ENCODE data around the gene RSF1.

The RSF1 gene

GRCh38 chr11:77784572-77784971 is 36.0 kb downstream of the RSF1 start:
- DNase-seq (ENCODE audit: low spot score in 2 of 2) (no peak), ATAC-seq (no peak)
- H3K9me3 Mint-ChIP-seq, result no peaks in the 10 kb centered on the region

GRCh38 chr11:77783025-77783424 is 37.5 kb downstream of the RSF1 start:
- H3K9me3 Mint-ChIP-seq, result no peaks in the 10 kb centered on the region
- H3K4me1 Mint-ChIP-seq, result peaks cover 35% of the 10 kb centered on the region
- H3K36me3 Mint-ChIP-seq, result peaks cover 13% of the 10 kb centered on the region
- no peak for ATAC-seq
- no peak overlapping the region for H3K27ac Mint-ChIP-seq
- H3K4me3 Mint-ChIP-seq, result no peak overlapping the region
- no peak for DNase-seq (ENCODE audit: low spot score in 2 of 2)

More at GRCh38 chr11:77784572-77784971, 36.0 kb downstream of the RSF1 start:
- H3K36me3 Mint-ChIP-seq, result peaks cover 17% of the 10 kb centered on the region
- H3K27ac Mint-ChIP-seq, result no peak overlapping the region
- peaks cover 41% of the 10 kb centered on the region for H3K4me1 Mint-ChIP-seq
- no peak overlapping the region for H3K4me3 Mint-ChIP-seq

GRCh38 chr11:77779935-77780334 is 40.6 kb downstream of the RSF1 start:
- H3K4me1 Mint-ChIP-seq, result peaks cover 26% of the 10 kb centered on the region
- no peak overlapping the region for H3K27ac Mint-ChIP-seq
- no peak for DNase-seq (ENCODE audit: low spot score in 2 of 2)
- no peak overlapping the region for H3K4me3 Mint-ChIP-seq
- H3K9me3 Mint-ChIP-seq, result no peaks in the 10 kb centered on the region
- ATAC-seq, result no peak
- H3K36me3 Mint-ChIP-seq, result no peaks in the 10 kb centered on the region

GRCh38 chr11:77778549-77778948 is 42.0 kb downstream of the RSF1 start:
- Mint-ChIP-seq H3K4me3 (no peak overlapping the region), H3K9me3 (no peaks in the 10 kb centered on the region), H3K27ac (peak overlapping the region; percentile 20), H3K4me1 (peaks cover 27% of the 10 kb centered on the region), H3K36me3 (no peaks in the 10 kb centered on the region)
- ATAC-seq (no peak), DNase-seq (ENCODE audit: low spot score in 2 of 2) (no peak)

GRCh38 chr11:77778118-77778517 is 42.4 kb downstream of the RSF1 start:
- Mint-ChIP-seq H3K27ac (peak overlapping the region; percentile 20), H3K36me3 (no peaks in the 10 kb centered on the region), H3K9me3 (no peaks in the 10 kb centered on the region), H3K4me3 (no peak overlapping the region), H3K4me1 (peaks cover 25% of the 10 kb centered on the region)
- DNase-seq (ENCODE audit: low spot score in 2 of 2), result no peak
- no peak for ATAC-seq

GRCh38 chr11:77776455-77776854 is 44.1 kb downstream of the RSF1 start:
- H3K9me3 Mint-ChIP-seq, result no peaks in the 10 kb centered on the region
- H3K4me1 Mint-ChIP-seq, result peaks cover 34% of the 10 kb centered on the region
- H3K27ac Mint-ChIP-seq, result no peak overlapping the region
- H3K4me3 Mint-ChIP-seq, result no peak overlapping the region
- DNase-seq (ENCODE audit: low spot score in 2 of 2) (no peak), ATAC-seq (peak; percentile 51)
- H3K36me3 Mint-ChIP-seq, result peaks cover 4% of the 10 kb centered on the region

GRCh38 chr11:77775936-77776335 is 44.6 kb downstream of the RSF1 start:
- no peak for ATAC-seq
- Mint-ChIP-seq H3K27ac (no peak overlapping the region), H3K4me3 (no peak overlapping the region), H3K9me3 (no peaks in the 10 kb centered on the region), H3K4me1 (peaks cover 39% of the 10 kb centered on the region), H3K36me3 (peaks cover 4% of the 10 kb centered on the region)
- no peak for DNase-seq (ENCODE audit: low spot score in 2 of 2)

GRCh38 chr11:77771135-77771534 is 49.4 kb downstream of the RSF1 start:
- DNase-seq (ENCODE audit: low spot score in 2 of 2) (no peak), ATAC-seq (peak; percentile 43)
- Mint-ChIP-seq H3K4me3 (peak overlapping the region; percentile 1), H3K9me3 (no peaks in the 10 kb centered on the region), H3K36me3 (peaks cover 4% of the 10 kb centered on the region), H3K4me1 (peaks cover 40% of the 10 kb centered on the region), H3K27ac (peak overlapping the region; percentile 44)

- Mint-ChIP-seq H3K4me3 (peak overlapping the region; percentile 1), H3K9me3 (no peaks in the 10 kb centered on the region), H3K27ac (peak overlapping the region; percentile 44), H3K4me1 (peaks cover 41% of the 10 kb centered on the region), H3K36me3 (peaks cover 4% of the 10 kb centered on the region)
- ATAC-seq (no peak), DNase-seq (ENCODE audit: low spot score in 2 of 2) (no peak)
These were observed 49.9 kb downstream of the RSF1 start for GRCh38 chr11:77770629-77771028.

- Mint-ChIP-seq H3K4me3 (no peak overlapping the region), H3K4me1 (peaks cover 24% of the 10 kb centered on the region), H3K27ac (no peak overlapping the region), H3K36me3 (peaks cover 72% of the 10 kb centered on the region), H3K9me3 (no peaks in the 10 kb centered on the region)
- ATAC-seq (peak; percentile 60), DNase-seq (ENCODE audit: low spot score in 2 of 2) (no peak)
These were observed 58.1 kb downstream of the RSF1 start for GRCh38 chr11:77762426-77762825.

GRCh38 chr11:77761491-77761890 is 59.0 kb downstream of the RSF1 start:
- Mint-ChIP-seq H3K4me1 (peaks cover 17% of the 10 kb centered on the region), H3K4me3 (no peak overlapping the region), H3K9me3 (no peaks in the 10 kb centered on the region), H3K27ac (no peak overlapping the region), H3K36me3 (peaks cover 72% of the 10 kb centered on the region)
- ATAC-seq (no peak), DNase-seq (ENCODE audit: low spot score in 2 of 2) (no peak)

- Mint-ChIP-seq H3K27ac (no peak overlapping the region), H3K9me3 (no peaks in the 10 kb centered on the region), H3K4me3 (no peak overlapping the region), H3K36me3 (peaks cover 67% of the 10 kb centered on the region), H3K4me1 (peaks cover 6% of the 10 kb centered on the region)
- no peak for ATAC-seq
- DNase-seq (ENCODE audit: low spot score in 2 of 2), result no peak
These were observed 62.2 kb downstream of the RSF1 start for GRCh38 chr11:77758331-77758730.

GRCh38 chr11:77753230-77753629 is 67.3 kb downstream of the RSF1 start:
- DNase-seq (ENCODE audit: low spot score in 2 of 2) (no peak), ATAC-seq (no peak)
- Mint-ChIP-seq H3K9me3 (no peaks in the 10 kb centered on the region), H3K4me3 (no peak overlapping the region), H3K27ac (no peak overlapping the region), H3K36me3 (peaks cover 24% of the 10 kb centered on the region), H3K4me1 (peaks cover 18% of the 10 kb centered on the region)

- no peaks in the 10 kb centered on the region for H3K9me3 Mint-ChIP-seq
- peaks cover 18% of the 10 kb centered on the region for H3K36me3 Mint-ChIP-seq
- no peak overlapping the region for H3K27ac Mint-ChIP-seq
- DNase-seq (ENCODE audit: low spot score in 2 of 2), result no peak
- no peak overlapping the region for H3K4me3 Mint-ChIP-seq
- H3K4me1 Mint-ChIP-seq, result peaks cover 21% of the 10 kb centered on the region
- ATAC-seq, result no peak
These were observed 68.0 kb downstream of the RSF1 start for GRCh38 chr11:77752516-77752915.

- ATAC-seq, result no peak
- DNase-seq (ENCODE audit: low spot score in 2 of 2), result no peak
- Mint-ChIP-seq H3K27ac (no peak overlapping the region), H3K36me3 (peaks cover 19% of the 10 kb centered on the region), H3K4me3 (no peak overlapping the region), H3K4me1 (peaks cover 30% of the 10 kb centered on the region), H3K9me3 (no peaks in the 10 kb centered on the region)
These were observed 69.9 kb downstream of the RSF1 start for GRCh38 chr11:77750394-77751156.

- ATAC-seq (no peak), DNase-seq (ENCODE audit: low spot score in 2 of 2) (no peak)
- Mint-ChIP-seq H3K9me3 (no peaks in the 10 kb centered on the region), H3K27ac (no peak overlapping the region), H3K4me1 (peaks cover 30% of the 10 kb centered on the region), H3K4me3 (no peak overlapping the region), H3K36me3 (peaks cover 13% of the 10 kb centered on the region)
These were observed 71.3 kb downstream of the RSF1 start for GRCh38 chr11:77749232-77749631.

Data from stimulated activated effector memory CD8-positive, alpha-beta T cell treated with anti-CD3 and anti-CD28 coated beads, Interleukin-12 subunit alpha, Interleukin-12 subunit beta, amount 100 ng/mL, for 72 hours (primary cell).